K562 (cell line): ENCODE measurements around the gene HDAC1. TPM values are rescaled to one million over a fixed set of nuclear protein-coding genes. Genes with fewer than 3 reads are reported as not detected.

ENCODE experiments used
- ATAC-seq: fragments of 200-7000 bp; cut with Tn5 transposase; 3 replicates; pipeline ENCODE4 v1.9.1; 2020; ENCODE audit warnings: moderate library complexity
- BruUV-seq: library from RNA; stranded (reverse); fragments of 400-500 nt; replicated peaks from 2 replicates; lab custom pipeline; 2021; lab: Mats Ljungman, UMichigan
- CTCF ChIA-PET: fragments of 300-600 bp; formaldehyde crosslinking; extraction: SDS; loops from one replicate; lab custom pipeline; 2021; ENCODE audit warnings: low intra/inter-chr PET ratio; lab: Yijun Ruan, JAX
- POLR2A ChIA-PET: fragments of 300-600, 350-650 bp; sonication (Branson Sonifier 250); formaldehyde crosslinking; extraction: SDS; loops from one replicate; lab custom pipeline; 2021; ENCODE audit warnings: antibody characterized with exemption, inconsistent platforms; lab: Yijun Ruan, JAX
- DNase-seq, 4 experiments: peaks; one replicate each; pipeline versions ENCODE4 v3.0.0 to v3.0.0-alpha.2; 2011 to 2018; ENCODE audit warnings: low spot score in 3 of 4, mixed read lengths in 3 of 4; ENCODE audit errors: extremely low read depth in 1 of 4
- FAIRE-seq: peaks from 2 replicates; lab custom pipeline; 2011; peaks lifted over from hg19 to GRCh38; lab: Jason Lieb, UNC
- H2AFZ ChIP-seq: 2 replicates; pipeline ENCODE4 v1.6.0; 2011; ENCODE audit warnings: low read depth, low read length, control low read depth, inconsistent platforms
- H3K27ac ChIP-seq: fragments of 200-600 bp; 3 replicates; pipeline ENCODE4 v1.8.0; 2011; ENCODE audit warnings: low read depth, mild to moderate bottlenecking, control low read depth, inconsistent platforms, low read length, moderate library complexity, mixed read lengths; ENCODE audit errors: extremely low read depth
- H3K27me3 ChIP-seq, 2 experiments: fragments of 300-600 bp in 1 of 2; 2 replicates in 1 of 2; 3 replicates in 1 of 2; pipeline versions ENCODE4 v1.6.0 to v1.8.0; 2011; ENCODE audit warnings: inconsistent platforms in 2 of 2, low read length in 2 of 2, mild to moderate bottlenecking in 1 of 2, mixed read lengths in 1 of 2, moderate library complexity in 1 of 2; ENCODE audit not compliant: control insufficient read depth in 2 of 2, insufficient read depth in 2 of 2
- H3K36me3 ChIP-seq: fragments of 300-600 bp; 3 replicates; pipeline ENCODE4 v1.8.0; 2011; ENCODE audit warnings: mild to moderate bottlenecking, low read length, inconsistent platforms; ENCODE audit not compliant: control insufficient read depth, insufficient read depth
- H3K4me1 ChIP-seq, 2 experiments: fragments of 200-600 bp in 1 of 2; replicated peaks in 1 of 2; 2 replicates in 1 of 2; 3 replicates in 1 of 2; pipeline versions ENCODE4 v1.5.1 to v1.8.0; 2011; ENCODE audit warnings: inconsistent platforms in 2 of 2, low read length in 2 of 2, mild to moderate bottlenecking in 1 of 2, mixed read lengths in 1 of 2, moderate library complexity in 1 of 2; ENCODE audit not compliant: control insufficient read depth in 2 of 2, insufficient read depth in 2 of 2
- H3K4me2 ChIP-seq: 2 replicates; pipeline ENCODE4 v1.6.1; 2011; ENCODE audit warnings: low read length, control low read depth, inconsistent platforms, mixed read lengths; ENCODE audit not compliant: insufficient read depth
- H3K4me3 ChIP-seq: fragments of 200-600 bp; sonication (generic), shearing (Covaris generic); 2 replicates; pipeline ENCODE4 v1.5.1; 2016; ENCODE audit warnings: control low read depth, inconsistent platforms
- H3K79me2 ChIP-seq: fragments of 200-600 bp; 3 replicates; pipeline ENCODE4 v1.8.0; 2011; ENCODE audit warnings: low read length, inconsistent platforms; ENCODE audit not compliant: control insufficient read depth, insufficient read depth
- H3K9ac ChIP-seq, 2 experiments: 2 replicates each; pipeline versions ENCODE4 v1.6.0 to v1.6.1; 2011; ENCODE audit warnings: low read depth in 2 of 2, low read length in 2 of 2, control low read depth in 1 of 2, inconsistent platforms in 1 of 2, mild to moderate bottlenecking in 1 of 2, mixed read lengths in 1 of 2; ENCODE audit not compliant: insufficient read depth in 1 of 2
- H3K9me1 ChIP-seq: one replicate; pipeline ENCODE4 v1.6.0; 2011; ENCODE audit warnings: inconsistent platforms, mild to moderate bottlenecking, low read length, moderate library complexity; ENCODE audit not compliant: control insufficient read depth, insufficient read depth
- H3K9me3 ChIP-seq: replicated peaks from 2 replicates; pipeline ENCODE4 v1.5.1; 2011; ENCODE audit warnings: low read depth, low read length, inconsistent platforms; ENCODE audit not compliant: control insufficient read depth, insufficient read depth
- H4K20me1 ChIP-seq: replicated peaks from 2 replicates; pipeline ENCODE4 v1.6.1; 2011; ENCODE audit warnings: low read length, inconsistent platforms, mixed read lengths; ENCODE audit not compliant: control insufficient read depth, insufficient read depth
- ATF3 ChIP-seq, 2 experiments: fragments of 450-650 bp in 1 of 2; sonication (generic) in 1 of 2; formaldehyde crosslinking in 1 of 2; IDR thresholded peaks in 1 of 2; conservative IDR thresholded peaks in 1 of 2; 2 replicates each; pipeline versions ENCODE4 v1.6.1 to v1.8.1; 2016 to 2023; ENCODE audit warnings: mild to moderate bottlenecking in 2 of 2, moderate library complexity in 2 of 2, inconsistent platforms in 1 of 2, missing genetic modification reagents in 1 of 2
- CEBPB ChIP-seq: fragments of 450-650 bp; IDR thresholded peaks from 2 replicates; pipeline ENCODE4 v1.6.1; 2016; ENCODE audit warnings: missing genetic modification characterization, missing compliant biosample characterization
- CEBPG ChIP-seq, 3 experiments: fragments of 200-800 bp in 1 of 3; sonication (Bioruptor generic) in 1 of 3; sonication (generic) in 1 of 3; formaldehyde crosslinking in 1 of 3; IDR thresholded peaks in 2 of 3; conservative IDR thresholded peaks in 1 of 3; 2 replicates each; pipeline versions ENCODE4 v1.6.1 to v1.8.0; 2016 to 2022; ENCODE audit warnings: missing compliant biosample characterization in 2 of 3, missing genetic modification characterization in 2 of 3, mild to moderate bottlenecking in 1 of 3, missing genetic modification reagents in 1 of 3
- NCOA4 ChIP-seq: fragments of 450-650 bp; IDR thresholded peaks from 2 replicates; pipeline ENCODE4 v1.6.1; 2018; ENCODE audit warnings: mild to moderate bottlenecking; ENCODE audit not compliant: partially characterized antibody
- WGBS: fragments of 100-300 bp; shearing (Covaris generic); methylation state at CpG from one replicate; pipeline ENCODE4 v1.1.6; 2016; ENCODE audit warnings: low coverage, mixed read lengths; ENCODE audit not compliant: insufficient coverage; ENCODE audit errors: missing lambda C conversion rate; 5-methylcytosine and 5-hydroxymethylcytosine counted together
- in situ Hi-C: fragments of 300-500 bp; cut with MboI; formaldehyde crosslinking; loops from 4 replicates; pipeline ENCODE4 v1.15.0; 2018; ENCODE audit warnings: inconsistent platforms, mixed read lengths
- intact Hi-C: fragments of 100-400 bp; cut with micrococcal nuclease; formaldehyde crosslinking; loops from 2 replicates; pipeline ENCODE4 v1.14.2; 2022
- polyA plus RNA-seq, 8 experiments: library from polyadenylated mRNA; depleted of rRNA in 4 of 8; stranded (reverse) in 5 of 8; unstranded in 3 of 8; fragments of >200 nt; fragmentation: Nextera tagmentation in 2 of 8; fragmentation: Illumina TruSeq in 1 of 8; extraction: Ambion mirVana in 2 of 8; extraction: Trizol in 1 of 8; gene quantifications; 2 replicates each; pipeline versions ENCODE4 v1.2.1 to v1.2.3, GENCODE V29; 2011 to 2014; ENCODE audit warnings: inconsistent platforms in 1 of 8, missing spikeins in 1 of 8
- total RNA-seq, 7 experiments: library from RNA; depleted of rRNA in 6 of 7; stranded (reverse); fragments of >200 nt in 6 of 7; fragmentation: Illumina TruSeq in 2 of 7; extraction: Trizol in 2 of 7; gene quantifications; 2 replicates each; pipeline versions ENCODE4 v1.2.1 to v1.2.3, GENCODE V29; 2011 to 2021; ENCODE audit warnings: low replicate concordance in 1 of 7

Gene HDAC1
- total and polyA plus RNA-seq, 9 of the 15 experiments (the other 6 are each of a cell fraction or from before 2014, with no cell fraction given), result 169 to 384 (median 193) TPM

GRCh38 chr1:32318127-32318869, 26.4 kb downstream of the HDAC1 start:
- no peaks in the 10 kb centered on the region for H3K9me1 ChIP-seq
- H3K36me3 ChIP-seq, result peaks cover 69% of the 10 kb centered on the region
- H3K4me3 ChIP-seq, result no peak overlapping the region
- H3K79me2 ChIP-seq, result peaks cover 28% of the 10 kb centered on the region
- no peak for DNase-seq
- TF ChIP-seq CEBPG (CRISPR knock-in tag; IDR thresholded peaks at IDR 0.05) (no peak), CEBPG (tag; conservative IDR thresholded peaks at IDR 0.05 in 1 of 2, IDR thresholded peaks at IDR 0.05 in 1 of 2) (peak; percentile 55 to 90; a peak in 3 of 4 replicates), CEBPB (peak; percentile 19; the same call in 1 of the 2 replicates), NCOA4 (no peak), ATF3 (IDR thresholded peaks at IDR 0.05) (0 out of 2 replicates have a peak, but pooled peaks have one; percentile 17), ATF3 (CRISPR knock-in tag; conservative IDR thresholded peaks at IDR 0.05) (no peak)
- in situ Hi-C loops, result no loop called here
- intact Hi-C loops, result no loop called here
- H3K27ac ChIP-seq, result no peak overlapping the region
- no peak overlapping the region for H3K9ac ChIP-seq
- no peak overlapping the region for H3K4me2 ChIP-seq
- BruUV-seq, result no TSS peak
- no peaks in the 10 kb centered on the region for H3K27me3 ChIP-seq
- CTCF ChIA-PET, result no interaction called here
- no peaks in the 10 kb centered on the region for H3K9me3 ChIP-seq
- H2AFZ ChIP-seq, result no peak overlapping the region
- FAIRE-seq, result no peak
- peaks cover 3% of the 10 kb centered on the region; the same call in 1 of the 2 replicates for H4K20me1 ChIP-seq
- POLR2A ChIA-PET, result interaction anchor here (0.7 to 6.3 kb wide), 6 partner anchors 13 to 74 kb away, joined by 3 to 75 read pairs (median 6); partner anchors contain the start of gene MARCKSL1
- no peaks in the 10 kb centered on the region for H3K4me1 ChIP-seq
- ATAC-seq, result no peak
- 95% methylated on average over 10 of the region's 10 CpGs for WGBS
